Measurements from ENCODE around the gene RBM14. TPM values are rescaled to one million over a fixed set of nuclear protein-coding genes. Genes with fewer than 3 reads are reported as not detected.

RBM14 gene

GRCh38 chr11:66665369-66665768, 48.9 kb downstream of the RBM14 start:
- Histone ChIP-seq H3K36me3 (ENCODE audit: insufficient read depth, low read length) (peaks cover 63% of the 10 kb centered on the region), H3K4me1 (ENCODE audit: control insufficient read depth, insufficient read depth, low read length) (no peaks in the 10 kb centered on the region), H3K4me2 (ENCODE audit: low read length) (no peak overlapping the region), H3K9me3 (replicated peaks; ENCODE audit: low read length) (no peaks in the 10 kb centered on the region), H3K9ac (ENCODE audit: low read depth, low read length) (no peak overlapping the region), H3K27me3 (ENCODE audit: control insufficient read depth, insufficient read depth, low read length) (no peaks in the 10 kb centered on the region), H3K4me3 (ENCODE audit: low read length) (no peak overlapping the region)

GRCh38 chr11:66670816-66671215, 54.4 kb downstream of the RBM14 start:
- H3K4me3 ChIP-seq (ENCODE audit: low read length): no peak overlapping the region
- H3K9ac ChIP-seq (ENCODE audit: low read depth, low read length): no peak overlapping the region
- H3K9me3 ChIP-seq (replicated peaks; ENCODE audit: low read length): no peaks in the 10 kb centered on the region
- H3K4me1 ChIP-seq (ENCODE audit: control insufficient read depth, insufficient read depth, low read length): peaks cover under 1% of the 10 kb centered on the region
- H3K4me2 ChIP-seq (ENCODE audit: low read length): no peak overlapping the region
- H3K27me3 ChIP-seq (ENCODE audit: control insufficient read depth, insufficient read depth, low read length): no peaks in the 10 kb centered on the region
- peaks cover 46% of the 10 kb centered on the region for H3K36me3 ChIP-seq (ENCODE audit: insufficient read depth, low read length)

- H3K4me3 ChIP-seq (ENCODE audit: low read length): no peak overlapping the region
- H3K9ac ChIP-seq (ENCODE audit: low read depth, low read length): no peak overlapping the region
- H3K36me3 ChIP-seq (ENCODE audit: insufficient read depth, low read length): peaks cover 22% of the 10 kb centered on the region
- H3K27me3 ChIP-seq (ENCODE audit: control insufficient read depth, insufficient read depth, low read length): no peaks in the 10 kb centered on the region
- H3K4me2 ChIP-seq (ENCODE audit: low read length): peak overlapping the region; percentile 31
- H3K4me1 ChIP-seq (ENCODE audit: control insufficient read depth, insufficient read depth, low read length): peaks cover 23% of the 10 kb centered on the region
- no peaks in the 10 kb centered on the region for H3K9me3 ChIP-seq (replicated peaks; ENCODE audit: low read length)
These were observed 58.7 kb downstream of the RBM14 start for GRCh38 chr11:66674964-66675602.

GRCh38 chr11:66676282-66676919, 60.0 kb downstream of the RBM14 start:
- peak overlapping the region; percentile 81 for H3K4me3 ChIP-seq (ENCODE audit: low read length)
- no peaks in the 10 kb centered on the region for H3K9me3 ChIP-seq (replicated peaks; ENCODE audit: low read length)
- H3K4me1 ChIP-seq (ENCODE audit: control insufficient read depth, insufficient read depth, low read length): peaks cover 23% of the 10 kb centered on the region
- H3K4me2 ChIP-seq (ENCODE audit: low read length): peak overlapping the region; percentile 94
- H3K27me3 ChIP-seq (ENCODE audit: control insufficient read depth, insufficient read depth, low read length): no peaks in the 10 kb centered on the region
- H3K36me3 ChIP-seq (ENCODE audit: insufficient read depth, low read length): peaks cover 18% of the 10 kb centered on the region
- no peak overlapping the region for H3K9ac ChIP-seq (ENCODE audit: low read depth, low read length)

Small RNAs within 50 kb of the gene (small RNA-seq; reads per million reads assigned to genes)
- not detected for gene RNU4-39P
